Ovary (tissue), 9 donors: ENCODE results near the gene PTPRN2. TPM values are rescaled to one million over a fixed set of nuclear protein-coding genes. Genes with fewer than 3 reads are reported as not detected.

Experiments
- DNase-seq, 5 donors: peaks; one replicate each; pipeline ENCODE4 v3.0.0-alpha.2; 2019 to 2020
- H3K27ac ChIP-seq, 2 donors: fragments of 200-600 bp; one replicate each; pipeline versions ENCODE4 v1.5.1 to v1.8.0; 2019 to 2022
- H3K27me3 ChIP-seq: fragments of 200-600 bp; one replicate; pipeline ENCODE4 v1.8.0; 2022
- H3K36me3 ChIP-seq: fragments of 200-600 bp; sonication (generic); one replicate; pipeline ENCODE4 v1.5.1; 2019
- H3K4me1 ChIP-seq: one replicate; pipeline ENCODE4 v1.8.1; 2013; ENCODE audit warnings: mild to moderate bottlenecking, moderate library complexity; ENCODE audit not compliant: insufficient read depth
- H3K4me3 ChIP-seq: fragments of 200-600 bp; sonication (generic); one replicate; pipeline ENCODE4 v1.5.1; 2017
- H3K9me3 ChIP-seq, 2 donors: fragments of 200-600 bp in 1 of 2; sonication (generic) in 1 of 2; one replicate each; pipeline versions ENCODE4 v1.5.1 to v1.8.1; 2013 to 2019; ENCODE audit warnings: mild to moderate bottlenecking in 1 of 2, moderate library complexity in 1 of 2
- CTCF ChIP-seq, 3 donors: fragments of 450-650 bp in 2 of 3; fragments of 200-600 bp in 1 of 3; IDR thresholded peaks; one replicate each; pipeline versions ENCODE4 v1.5.1 to v1.8.0; 2016 to 2022; ENCODE audit warnings: antibody characterized with exemption in 3 of 3, mild to moderate bottlenecking in 1 of 3
- EP300 ChIP-seq: sonication (generic); formaldehyde crosslinking; IDR thresholded peaks from one replicate; pipeline ENCODE4 v1.6.1; 2017; ENCODE audit warnings: antibody characterized with exemption
- POLR2A ChIP-seq: fragments of 450-650 bp; IDR thresholded peaks from one replicate; pipeline ENCODE4 v1.6.1; 2017; ENCODE audit warnings: antibody characterized with exemption, mild to moderate bottlenecking, moderate library complexity
- WGBS, 3 donors: extraction: QIAGEN DNeasy Blood & Tissue Kit in 1 of 3; methylation state at CpG; one replicate each; pipeline versions ENCODE4 v1.1.5 to v1.1.7; 2013 to 2017; 5-methylcytosine and 5-hydroxymethylcytosine counted together
- intact Hi-C, 4 donors: fragments of 100-400 bp; cut with DNase I; formaldehyde crosslinking; loops; one replicate each; pipeline versions ENCODE4 v1.11.0 to v1.15.1; 2022 to 2023
- polyA plus RNA-seq, 2 donors: library from polyadenylated mRNA; stranded (reverse); fragments of 200-250 nt in 1 of 2; fragments of 350-450 nt in 1 of 2; fragmentation: Illumina TruSeq in 1 of 2; extraction: RNeasy Lipid Tissue Mini Kit (QIAGEN cat#74804) in 1 of 2; gene quantifications; one replicate each; pipeline ENCODE4 v1.2.3, GENCODE V29; 2013 to 2014
- total RNA-seq, 7 donors: library from RNA; depleted of rRNA in 2 of 7; stranded (reverse); fragments of >200 nt in 2 of 7; fragmentation: NEBNext Ultra II Directional in 3 of 7; extraction: Animal tissue kit (Norgen Biotek cat#: 25700) in 3 of 7; gene quantifications; one replicate each; pipeline versions ENCODE4 v1.1.0 to v1.2.4, GENCODE V29; 2016 to 2023
- donor health status: DM: no; HTN: no; CAD: no; lungs with moderate emphysema.
- donor health status: DM: no; HTN: no; CAD: no.
- donor health status: Bipolar disorder and iron deficiency.
- donor health status: DM: yes; HTN: yes; CAD: no.
- donor health status: DM: no; HTN: no; CAD: no.
- donor health status: DM: yes; HTN: yes; CAD: no.

The PTPRN2 gene
- total and polyA plus RNA-seq, 9 donors: 3.5 to 11.1 (median 5.9) TPM

- Histone ChIP-seq H3K9me3 (no peaks in the 10 kb centered on the region), H3K4me3 (no peak overlapping the region), H3K27ac (no peak overlapping the region), H3K36me3 (no peaks in the 10 kb centered on the region), H3K4me1 (no peaks in the 10 kb centered on the region), H3K27me3 (no peaks in the 10 kb centered on the region)
- 46 to 58% (median 51%) methylated on average over 21 of the region's 21 CpGs for WGBS, 3 donors
- no peak for DNase-seq
- intact Hi-C loops: no loop called here
- no peak for TF ChIP-seq EP300
- TF ChIP-seq CTCF (IDR thresholded peaks at IDR 0.05): no peak
- TF ChIP-seq POLR2A: no peak
Measured at GRCh38 chr7:158529181-158530096, 58.2 kb downstream of the PTPRN2 start.

GRCh38 chr7:158527915-158528502 is 59.6 kb downstream of the PTPRN2 start:
- intact Hi-C loops: no loop called here
- H3K9me3 ChIP-seq: no peaks in the 10 kb centered on the region
- no peak for DNase-seq
- no peaks in the 10 kb centered on the region for H3K36me3 ChIP-seq
- no peaks in the 10 kb centered on the region for H3K27me3 ChIP-seq
- no peak overlapping the region for H3K27ac ChIP-seq
- WGBS, 3 donors: 68 to 69% (median 68%) methylated on average over 14 of the region's 14 CpGs
- no peak overlapping the region for H3K4me3 ChIP-seq
- TF ChIP-seq CTCF (IDR thresholded peaks at IDR 0.05) (no peak), EP300 (no peak), POLR2A (no peak)
- H3K4me1 ChIP-seq: no peaks in the 10 kb centered on the region

GRCh38 chr7:158527495-158527894 is 60.1 kb downstream of the PTPRN2 start:
- TF ChIP-seq CTCF (IDR thresholded peaks at IDR 0.05): no peak
- TF ChIP-seq EP300: no peak
- TF ChIP-seq POLR2A: no peak
- H3K27ac ChIP-seq: no peak overlapping the region
- H3K9me3 ChIP-seq: no peaks in the 10 kb centered on the region
- no peaks in the 10 kb centered on the region for H3K36me3 ChIP-seq
- no peak overlapping the region for H3K4me3 ChIP-seq
- DNase-seq: no peak
- 70 to 78% (median 78%) methylated on average over 10 of the region's 10 CpGs for WGBS, 3 donors
- H3K27me3 ChIP-seq: no peaks in the 10 kb centered on the region
- intact Hi-C loops: no loop called here
- H3K4me1 ChIP-seq: no peaks in the 10 kb centered on the region

- Histone ChIP-seq H3K36me3 (no peaks in the 10 kb centered on the region), H3K9me3 (no peaks in the 10 kb centered on the region), H3K4me3 (no peak overlapping the region), H3K27ac (no peak overlapping the region), H3K4me1 (no peaks in the 10 kb centered on the region), H3K27me3 (no peaks in the 10 kb centered on the region)
- TF ChIP-seq EP300 (no peak), CTCF (IDR thresholded peaks at IDR 0.05) (no peak)
- no peak for DNase-seq
- WGBS, 3 donors: 83 to 84% (median 83%) methylated on average over 15 to 18 of the region's 18 CpGs
- intact Hi-C loops: no loop called here
Measured at GRCh38 chr7:158527038-158527437, 60.6 kb downstream of the PTPRN2 start.
